ENCODE measurements around the gene MYG1. TPM values are rescaled to one million over a fixed set of nuclear protein-coding genes. Genes with fewer than 3 reads are reported as not detected.

MYG1 gene
- total RNA-seq, 1 donor from 2014 or later = 29.5 TPM

DNA sequence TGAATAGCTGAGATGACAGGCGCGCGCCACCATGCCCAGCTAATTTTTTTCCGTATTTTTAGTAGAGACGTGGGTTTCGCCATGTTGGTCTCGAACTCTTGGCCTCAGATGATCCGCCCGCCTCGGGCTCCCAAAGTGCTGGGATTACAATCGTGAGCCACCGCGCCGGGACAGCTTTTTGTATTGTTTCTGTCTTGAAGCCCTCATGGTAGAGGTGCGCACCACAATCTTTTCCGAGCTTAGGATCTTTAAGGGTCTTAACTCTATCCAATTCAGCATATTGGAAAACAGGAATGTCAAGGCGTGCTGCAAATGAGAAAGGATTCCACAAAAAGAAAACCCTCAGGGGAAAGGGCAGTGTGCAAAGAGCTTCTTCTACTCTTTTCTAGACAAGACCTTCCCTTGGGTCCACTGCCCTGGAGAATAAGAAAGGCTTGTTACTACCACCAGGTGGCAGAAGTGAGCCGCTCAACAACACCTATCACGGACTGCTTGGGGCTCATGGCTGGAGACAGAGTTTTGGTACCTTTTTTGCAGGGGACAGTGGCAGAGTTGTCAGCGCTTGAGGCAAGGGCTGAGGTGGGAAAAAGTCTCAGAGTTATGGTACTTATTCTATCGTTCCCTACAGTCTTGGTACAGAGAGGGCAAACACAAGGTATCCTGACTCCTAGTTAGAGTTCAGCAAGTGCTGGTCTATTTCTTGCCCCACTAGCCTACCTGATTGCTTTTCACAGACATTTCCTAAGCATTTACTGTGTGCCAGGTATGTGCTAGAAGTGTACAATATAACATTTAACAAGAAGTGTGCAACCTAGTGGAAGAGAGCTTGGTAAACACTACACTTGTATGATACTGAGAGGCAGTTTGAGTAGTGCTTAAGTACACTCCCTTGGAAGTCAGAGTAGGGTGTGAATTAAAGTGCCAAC lies 53.1 kb downstream of the MYG1 start:
- DNase-seq (ENCODE audit: low read depth in 2 of 2) = peak; percentile 77 to 87

DNA sequence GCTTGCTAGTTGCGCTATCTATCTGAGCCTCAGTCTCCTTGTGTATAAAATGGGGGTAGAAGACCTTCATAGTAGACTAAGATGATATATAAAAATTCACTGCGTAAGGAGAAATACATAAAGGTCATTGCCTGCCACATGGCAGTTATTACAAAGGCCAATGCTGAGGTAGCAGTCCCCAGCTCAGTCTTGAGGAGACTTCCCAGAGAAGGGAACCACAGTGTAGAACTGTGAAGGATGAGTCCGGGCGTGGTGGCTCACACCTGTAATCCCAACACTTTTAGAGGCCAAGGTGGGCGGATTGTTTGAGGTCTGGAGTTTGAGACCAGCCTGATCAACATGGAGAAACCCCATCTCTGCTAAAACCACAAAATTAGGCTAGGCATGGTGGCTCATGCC lies 53.8 kb downstream of the MYG1 start:
- no peak for DNase-seq (ENCODE audit: low read depth in 2 of 2)

DNA sequence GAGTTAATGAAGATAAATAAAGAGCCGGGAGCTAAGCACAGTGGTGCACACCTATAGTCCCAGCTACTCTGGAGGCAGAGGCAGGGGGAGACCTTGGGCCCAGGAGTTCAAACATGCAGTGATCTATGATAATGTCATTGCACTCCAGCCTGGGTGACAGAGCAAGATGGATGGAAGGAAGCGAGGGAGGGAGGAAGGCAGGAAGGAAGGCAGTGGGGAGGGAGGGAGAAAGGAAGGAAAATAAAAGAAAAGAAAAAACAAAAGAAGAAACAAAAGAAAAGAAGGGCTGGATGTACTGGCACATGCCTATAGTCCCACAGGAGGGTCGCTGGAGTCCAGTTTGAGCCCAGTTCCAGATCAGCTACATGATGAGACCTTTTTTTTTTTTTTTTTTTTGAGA lies 55.6 kb downstream of the MYG1 start:
- no peak for DNase-seq (ENCODE audit: low read depth in 2 of 2)

Other genes starting within 250 kb of the MYG1 start
- gene TNS2, start 249.6 kb upstream of the MYG1 start, total RNA-seq = 16.7 and 26.7 TPM in 2 replicates
- 9.8 and 15.4 TPM in 2 replicates for gene SPRYD3, start 220.3 kb upstream of the MYG1 start, total RNA-seq
- 2.7 and 6.9 TPM in 2 replicates for gene IGFBP6, start 202.0 kb upstream of the MYG1 start, total RNA-seq
- gene SOAT2, start 196.2 kb upstream of the MYG1 start, total RNA-seq = not detected in 2 replicates
- gene ZNF740, start 119.0 kb upstream of the MYG1 start, total RNA-seq = 10.7 and 11.8 TPM in 2 replicates
- gene CSAD, start 118.8 kb upstream of the MYG1 start, total RNA-seq = 2.6 and 5.1 TPM in 2 replicates
- gene ITGB7, start 92.4 kb upstream of the MYG1 start, total RNA-seq = 0.25 TPM in 1 of 2 replicates, not detected in the other
- 11.9 and 13.1 TPM in 2 replicates for gene RARG, start 67.5 kb upstream of the MYG1 start, total RNA-seq
- 4.2 and 6.0 TPM in 2 replicates for gene ESPL1, start 31.4 kb upstream of the MYG1 start, total RNA-seq
- gene PFDN5, start 4.2 kb upstream of the MYG1 start, total RNA-seq = 350 and 426 TPM in 2 replicates
- 31.8 and 31.9 TPM in 2 replicates for gene AAAS, start 21.9 kb downstream of the MYG1 start, total RNA-seq
- not detected in 2 replicates for gene SP7, start 36.7 kb downstream of the MYG1 start, total RNA-seq
- 24.4 and 32.0 TPM in 2 replicates for gene SP1, start 80.5 kb downstream of the MYG1 start, total RNA-seq
- not detected in 2 replicates for gene AMHR2, start 124.2 kb downstream of the MYG1 start, total RNA-seq
- 14.2 and 15.8 TPM in 2 replicates for gene PRR13, start 142.0 kb downstream of the MYG1 start, total RNA-seq
- 293 and 482 TPM in 2 replicates for gene PCBP2, start 152.4 kb downstream of the MYG1 start, total RNA-seq
- 5.2 and 5.5 TPM in 2 replicates for gene MAP3K12, start 199.8 kb downstream of the MYG1 start, total RNA-seq
- 41.2 and 41.6 TPM in 2 replicates for gene TARBP2, start 201.6 kb downstream of the MYG1 start, total RNA-seq
- not detected in 2 replicates for gene NPFF, start 207.8 kb downstream of the MYG1 start, total RNA-seq

All from dermis microvascular lymphatic vessel endothelial cell (primary cell).